RPMI8226 (cell line): ENCODE data around the gene MAPK7.

ENCODE experiments used
- DNase-seq: peaks from one replicate; pipeline ENCODE4 v3.0.0-alpha.2; 2015

MAPK7 gene

GRCh38 chr17:19381741-19382444, 3.6 kb downstream of the MAPK7 start:
- DNase-seq, result no peak

GRCh38 chr17:19382531-19383444, 4.5 kb downstream of the MAPK7 start:
- no peak for DNase-seq

- DNase-seq, result no peak
Measured at GRCh38 chr17:19383681-19384470, 5.6 kb downstream of the MAPK7 start.

- peak; percentile 91 for DNase-seq
Measured at GRCh38 chr17:19384723-19385391, 6.6 kb downstream of the MAPK7 start.

- no peak for DNase-seq
Measured at GRCh38 chr17:19385521-19385983, 7.3 kb downstream of the MAPK7 start.

GRCh38 chr17:19386051-19386929, 8.0 kb downstream of the MAPK7 start:
- DNase-seq, result no peak

- no peak for DNase-seq
Measured at GRCh38 chr17:19386974-19387920, 8.9 kb downstream of the MAPK7 start, which contains the start of gene MFAP4. Gene MFAP4, minus strand, starts transcription at chr17:19387190. Its CDS starts 35 bp downstream, at chr17:19387155.

GRCh38 chr17:19387921-19388521, 9.7 kb downstream of the MAPK7 start:
- DNase-seq, result no peak

- DNase-seq, result no peak
Measured at GRCh38 chr17:19388791-19389785, 10.8 kb downstream of the MAPK7 start.

GRCh38 chr17:19390951-19391350, 12.7 kb downstream of the MAPK7 start:
- DNase-seq, result no peak

- DNase-seq, result no peak
Measured at GRCh38 chr17:19391432-19391831, 13.1 kb downstream of the MAPK7 start.

GRCh38 chr17:19392303-19392702, 14.0 kb downstream of the MAPK7 start:
- no peak for DNase-seq

- DNase-seq, result peak; percentile 33
Measured at GRCh38 chr17:19397556-19398041, 19.3 kb downstream of the MAPK7 start.

- DNase-seq, result no peak
Measured at GRCh38 chr17:19398301-19399181, 20.2 kb downstream of the MAPK7 start.

GRCh38 chr17:19399750-19400450, 21.6 kb downstream of the MAPK7 start:
- no peak for DNase-seq

GRCh38 chr17:19401321-19402010, 23.2 kb downstream of the MAPK7 start:
- DNase-seq, result no peak
